Measurements from ENCODE around the gene IL34.

DNA sequence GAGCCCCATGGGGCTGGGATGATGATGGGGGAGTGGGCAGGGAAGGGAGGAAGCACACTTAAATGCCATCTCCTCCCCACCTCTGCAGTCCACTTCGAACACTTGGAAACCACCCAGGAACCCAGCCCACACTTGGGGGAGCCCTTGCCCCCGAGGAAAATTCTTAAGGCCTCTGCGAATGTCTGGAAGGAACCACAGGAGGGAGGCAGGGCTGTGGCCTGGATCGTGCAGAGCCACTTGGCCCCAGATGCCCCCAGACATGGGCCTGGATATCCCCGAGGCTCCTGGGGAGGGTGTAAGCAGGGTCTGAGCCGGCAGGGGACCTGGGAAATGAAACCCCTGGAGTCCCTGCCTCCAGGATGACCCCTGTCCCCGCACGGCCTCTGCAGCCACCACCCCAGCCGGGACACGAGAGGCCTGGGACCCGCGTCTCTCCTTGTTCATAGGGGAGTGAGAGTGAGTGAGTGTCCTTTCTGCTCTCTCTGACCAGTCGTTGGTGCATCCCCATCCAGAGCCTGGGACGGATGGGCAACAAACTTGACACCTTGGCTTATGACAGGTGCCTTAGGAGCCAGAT is 51.3 kb downstream of the IL34 start:
- no peak for TF ChIP-seq EP300 (IDR thresholded peaks at IDR 0.05)
- TF ChIP-seq POLR2A (IDR thresholded peaks at IDR 0.05) = no peak
- TF ChIP-seq CTCF (IDR thresholded peaks at IDR 0.05) = no peak
